Thyroid gland (tissue), 4 donors: ENCODE data around the gene RCVRN.

Experiments used
- POLR2A ChIP-seq, 2 donors: fragments of 450-650 bp; IDR thresholded peaks; one replicate each; pipeline ENCODE4 v1.6.1; 2017; ENCODE audit warnings: antibody characterized with exemption in 2 of 2, mild to moderate bottlenecking in 2 of 2, moderate library complexity in 1 of 2
- TF ChIP-seq, protein P1 (sequence below), 6 experiments: fragments of 200-600 bp in 3 of 6; fragments of 450-650 bp in 3 of 6; sonication (generic) in 3 of 6; IDR thresholded peaks; one replicate each; pipeline ENCODE4 v1.5.1; 2016 to 2019; ENCODE audit warnings: antibody characterized with exemption in 6 of 6, mild to moderate bottlenecking in 2 of 6, inconsistent platforms in 1 of 6, moderate library complexity in 1 of 6

DNA sequence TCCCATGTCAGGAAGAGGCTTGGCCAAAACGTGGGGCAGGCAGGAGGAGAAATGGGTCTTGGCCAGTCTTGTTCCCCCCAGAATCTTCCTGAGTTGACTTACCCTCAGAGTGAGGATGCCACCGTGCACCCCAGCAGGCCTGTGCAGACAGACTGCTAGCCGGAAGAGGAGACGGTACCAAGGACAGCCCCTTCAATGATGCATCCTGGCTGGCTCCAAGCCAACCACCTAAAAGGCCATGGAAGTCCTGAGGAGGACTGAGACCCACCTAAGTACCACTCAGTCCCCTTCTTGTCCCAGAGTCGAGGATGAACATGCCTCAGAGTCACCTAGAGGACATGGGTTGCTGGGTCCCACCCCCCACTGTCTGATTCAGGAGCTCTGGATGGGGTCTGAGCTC, 46.7 kb upstream of the RCVRN start:
- TF ChIP-seq, protein P1, sequence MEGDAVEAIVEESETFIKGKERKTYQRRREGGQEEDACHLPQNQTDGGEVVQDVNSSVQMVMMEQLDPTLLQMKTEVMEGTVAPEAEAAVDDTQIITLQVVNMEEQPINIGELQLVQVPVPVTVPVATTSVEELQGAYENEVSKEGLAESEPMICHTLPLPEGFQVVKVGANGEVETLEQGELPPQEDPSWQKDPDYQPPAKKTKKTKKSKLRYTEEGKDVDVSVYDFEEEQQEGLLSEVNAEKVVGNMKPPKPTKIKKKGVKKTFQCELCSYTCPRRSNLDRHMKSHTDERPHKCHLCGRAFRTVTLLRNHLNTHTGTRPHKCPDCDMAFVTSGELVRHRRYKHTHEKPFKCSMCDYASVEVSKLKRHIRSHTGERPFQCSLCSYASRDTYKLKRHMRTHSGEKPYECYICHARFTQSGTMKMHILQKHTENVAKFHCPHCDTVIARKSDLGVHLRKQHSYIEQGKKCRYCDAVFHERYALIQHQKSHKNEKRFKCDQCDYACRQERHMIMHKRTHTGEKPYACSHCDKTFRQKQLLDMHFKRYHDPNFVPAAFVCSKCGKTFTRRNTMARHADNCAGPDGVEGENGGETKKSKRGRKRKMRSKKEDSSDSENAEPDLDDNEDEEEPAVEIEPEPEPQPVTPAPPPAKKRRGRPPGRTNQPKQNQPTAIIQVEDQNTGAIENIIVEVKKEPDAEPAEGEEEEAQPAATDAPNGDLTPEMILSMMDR (IDR thresholded peaks at IDR 0.05): no peak
- no peak for TF ChIP-seq POLR2A (IDR thresholded peaks at IDR 0.05)
